ENCODE measurements around the gene ZNF598.
"Not testable (repeated sequence)": the region's sequence is repeated elsewhere in the genome, so short reads cannot be mapped to it uniquely, and the experiment has no call there.

ZNF598 gene

DNA sequence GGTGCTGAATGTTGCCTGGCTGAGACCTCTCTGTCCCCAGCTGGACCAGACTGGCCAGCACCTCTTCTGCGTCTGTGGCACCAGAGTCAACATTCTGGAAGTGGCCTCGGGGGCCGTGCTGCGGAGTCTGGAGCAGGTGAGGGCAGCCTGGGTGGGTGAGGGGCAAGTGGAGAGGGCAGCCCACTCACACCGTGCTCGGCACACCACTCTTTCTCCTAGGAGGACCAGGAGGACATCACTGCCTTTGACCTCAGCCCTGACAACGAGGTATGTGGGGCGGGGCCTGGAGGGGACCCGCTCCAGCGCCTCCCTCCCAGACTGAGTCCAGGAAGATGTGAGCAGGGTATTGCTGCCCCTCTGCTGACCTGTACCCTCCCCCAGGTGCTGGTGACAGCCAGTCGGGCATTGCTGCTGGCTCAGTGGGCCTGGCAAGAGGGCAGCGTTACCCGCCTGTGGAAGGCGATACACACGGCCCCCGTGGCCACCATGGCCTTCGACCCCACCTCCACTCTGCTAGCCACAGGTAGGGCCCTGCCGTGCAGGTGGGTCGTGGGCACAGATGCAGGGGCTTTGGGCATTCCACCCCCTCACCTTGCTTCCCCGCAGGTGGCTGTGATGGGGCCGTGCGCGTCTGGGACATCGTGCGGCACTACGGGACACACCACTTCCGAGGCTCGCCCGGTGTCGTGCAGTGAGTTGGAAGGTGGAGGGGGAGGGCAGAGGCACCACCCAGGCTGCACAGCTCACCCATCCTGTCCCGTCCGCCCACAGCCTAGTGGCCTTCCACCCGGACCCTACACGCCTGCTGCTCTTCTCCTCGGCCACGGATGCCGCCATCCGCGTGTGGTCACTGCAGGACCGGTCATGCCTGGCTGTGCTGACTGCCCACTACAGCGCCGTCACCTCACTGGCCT lies 35.2 kb downstream of the ZNF598 start:
- no peak for DNase-seq

DNA sequence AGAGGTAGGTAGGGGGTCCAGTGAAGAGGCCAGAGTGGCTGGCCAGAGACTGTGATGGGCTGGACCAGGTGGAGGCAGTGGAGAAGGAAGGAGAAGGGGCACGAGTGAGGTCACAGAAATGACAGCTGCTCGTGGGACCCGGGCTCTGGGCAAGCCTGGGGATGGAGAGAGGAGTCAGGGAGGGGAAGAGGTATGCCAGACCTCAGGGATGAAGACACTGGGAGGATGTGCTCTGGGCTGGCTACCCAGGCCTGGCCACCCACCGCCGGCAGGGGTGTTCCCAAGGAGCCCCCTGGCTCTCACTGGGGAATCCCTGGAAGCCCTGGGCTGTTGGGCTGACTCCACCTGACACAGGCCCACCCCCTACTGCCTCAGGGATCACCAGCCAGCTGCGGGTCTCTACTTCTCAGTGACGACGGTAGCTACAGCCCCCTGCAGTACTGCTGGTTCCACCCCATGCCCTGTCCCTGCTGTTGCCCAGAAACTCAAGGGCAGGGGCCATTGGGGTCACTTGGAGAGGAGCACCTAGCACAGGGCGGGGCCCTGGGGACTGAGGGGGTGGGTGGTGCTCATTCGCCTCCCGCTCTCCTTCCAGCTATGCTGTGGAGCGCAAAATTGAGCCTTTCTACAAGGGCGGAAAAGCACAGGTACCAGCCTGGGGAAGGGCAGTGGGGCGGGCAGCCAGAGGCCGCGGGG lies 36.0 kb downstream of the ZNF598 start:
- no peak for DNase-seq

GRCh38 chr16:1972490-1972877 lies 37.1 kb downstream of the ZNF598 start:
- DNase-seq, result no peak

GRCh38 chr16:1971796-1972489 lies 37.7 kb downstream of the ZNF598 start, which contains the start of gene TBL3:
TSS of gene TBL3 (plus strand) at chr16:1972053. CDS start at chr16:1972165, 112 bp downstream.
- peak; percentile 97 for DNase-seq

DNA sequence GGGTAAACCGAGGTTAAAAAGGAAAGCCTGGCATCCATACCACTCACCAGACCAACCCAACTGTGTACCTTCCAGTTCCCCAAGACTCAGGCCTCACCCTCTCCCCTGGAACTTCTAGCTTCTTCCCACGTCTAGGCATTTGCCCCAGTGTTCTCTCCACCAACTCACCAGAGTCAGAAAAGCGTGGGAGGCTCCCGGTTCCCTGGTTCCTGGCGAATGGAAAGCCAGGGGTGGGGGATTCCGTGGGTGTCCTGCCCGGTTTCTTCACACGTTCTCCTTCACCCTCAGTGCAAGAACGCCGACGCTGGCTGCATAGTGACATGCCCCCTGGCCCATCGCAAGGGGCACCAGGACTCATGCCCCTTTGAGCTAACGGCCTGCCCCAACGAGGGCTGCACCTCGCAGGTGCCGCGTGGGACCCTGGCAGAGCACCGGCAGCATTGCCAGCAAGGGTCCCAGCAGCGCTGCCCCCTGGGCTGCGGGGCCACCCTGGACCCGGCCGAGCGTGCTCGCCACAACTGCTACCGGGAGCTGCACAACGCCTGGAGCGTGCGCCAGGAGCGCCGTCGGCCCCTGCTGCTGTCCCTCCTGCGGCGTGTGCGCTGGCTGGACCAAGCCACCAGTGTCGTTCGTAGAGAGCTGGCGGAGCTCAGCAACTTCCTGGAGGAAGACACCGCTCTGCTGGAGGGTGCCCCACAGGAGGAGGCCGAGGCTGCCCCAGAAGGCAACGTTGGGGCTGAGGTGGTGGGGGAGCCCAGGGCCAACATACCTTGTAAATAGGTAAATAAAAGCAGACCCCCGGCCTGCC lies 41.3 kb downstream of the ZNF598 start:
- no peak for DNase-seq

DNA sequence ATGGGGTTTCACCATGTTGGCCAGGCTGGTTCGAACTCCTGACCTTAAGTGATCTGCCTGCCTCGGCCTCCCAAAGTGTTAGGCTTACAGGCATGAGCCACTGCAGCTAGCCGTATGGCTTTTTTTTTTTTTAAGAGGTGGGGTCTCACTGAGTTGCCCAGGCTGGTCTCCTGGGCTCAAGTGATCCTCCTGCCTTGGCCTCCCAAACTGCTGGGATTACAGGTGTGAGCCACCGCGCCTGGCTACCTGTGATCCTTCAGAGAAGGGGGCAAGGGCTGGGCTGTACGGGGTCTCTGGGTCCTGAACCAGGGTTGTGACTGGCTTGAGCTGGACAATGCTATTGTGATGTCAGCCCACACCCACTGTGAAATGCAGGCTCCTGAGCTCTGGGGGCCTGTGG lies 43.2 kb downstream of the ZNF598 start, which contains the start of gene RNF151:
Gene RNF151 (plus strand): TSS at position 397 of the 400 bp plus-strand sequence. CDS start 26 bp downstream, outside the sequence.
- DNase-seq, result no peak

GRCh38 chr16:1965396-1966001 lies 44.1 kb downstream of the ZNF598 start:
- no peak for DNase-seq

DNA sequence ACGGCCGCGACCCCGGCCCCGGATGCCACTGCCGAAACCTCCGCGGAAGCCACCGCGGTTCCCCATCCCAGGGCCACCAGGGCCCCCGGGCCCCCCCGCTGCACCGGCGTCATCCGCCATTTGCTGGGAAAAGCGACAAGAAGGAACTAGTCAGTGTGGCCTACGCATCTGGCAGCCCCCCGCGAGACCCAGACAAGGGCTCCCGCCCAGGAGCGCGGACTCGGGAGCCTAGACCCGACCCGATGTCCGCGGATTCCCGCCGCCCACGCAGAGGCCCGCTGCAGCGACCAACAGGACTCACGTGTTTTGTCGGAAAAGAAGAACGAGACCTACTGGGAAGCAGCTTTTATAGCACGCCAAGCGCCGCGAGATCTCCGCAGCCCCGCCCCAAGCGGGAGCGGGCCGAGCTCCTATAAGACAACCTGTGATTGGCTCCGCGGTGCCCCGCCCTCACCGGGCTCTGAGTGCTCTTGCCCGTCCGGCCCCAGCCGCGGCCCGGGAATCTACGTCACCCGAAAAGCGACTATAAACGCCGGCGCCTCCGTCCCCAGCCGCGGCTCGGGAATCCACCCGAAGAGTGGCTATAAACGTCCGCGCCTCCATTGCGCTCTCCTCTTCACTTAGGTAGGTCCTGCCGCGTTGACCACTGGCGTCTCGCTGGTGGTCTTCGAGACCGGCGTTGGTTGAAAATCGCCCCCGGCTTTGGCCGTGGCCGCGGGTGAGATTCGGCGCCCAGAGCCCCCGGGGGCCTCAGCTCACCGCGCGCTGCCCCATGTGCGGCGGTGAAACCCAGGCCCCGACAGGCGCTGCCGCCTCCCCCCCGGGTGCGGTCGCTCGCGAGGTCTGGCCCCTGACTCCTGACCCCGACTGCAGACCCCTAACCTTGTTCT lies 44.9 kb downstream of the ZNF598 start, which contains the start of gene RPS2:
Gene RPS2 (minus strand): TSS at position 321 of the 890 bp plus-strand sequence. CDS start 201 bp downstream, at position 120.
- peak; percentile 98 for DNase-seq

GRCh38 chr16:1963806-1964505 lies 45.7 kb downstream of the ZNF598 start:
- DNase-seq, result peak; percentile 48

- DNase-seq, result not testable (repeated sequence)
These were observed 47.2 kb downstream of the ZNF598 start for GRCh38 chr16:1962161-1963153.

DNA sequence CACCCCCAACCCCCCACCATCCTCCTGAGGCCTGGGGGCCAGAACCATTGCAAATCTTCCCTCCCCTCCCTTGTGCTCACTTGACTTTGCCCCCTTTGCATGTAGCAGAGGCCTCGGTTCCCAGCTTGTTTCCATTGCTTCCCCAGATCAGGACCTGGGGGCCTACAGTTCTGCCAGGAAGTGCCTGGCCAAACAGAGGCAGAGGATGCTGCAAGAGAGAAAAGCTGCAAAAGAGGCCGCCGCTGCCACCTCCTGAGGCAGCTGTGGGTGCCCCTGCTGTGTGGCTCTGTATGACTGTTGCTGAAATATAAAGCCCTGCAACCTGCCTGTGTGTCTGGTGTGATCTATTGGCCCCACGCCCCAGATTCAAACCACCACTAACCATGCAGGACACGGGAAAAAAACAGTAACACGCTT lies 48.0 kb downstream of the ZNF598 start:
- no peak for DNase-seq

- peak; percentile 28 for DNase-seq
These were observed 48.7 kb downstream of the ZNF598 start for GRCh38 chr16:1960665-1961630.

GRCh38 chr16:1959269-1960039 lies 50.2 kb downstream of the ZNF598 start, which contains the start of gene NDUFB10:
TSS of gene NDUFB10 (plus strand) at chr16:1959538. CDS start at chr16:1959625, 87 bp downstream.
- DNase-seq, result peak; percentile 85

- DNase-seq, result no peak
These were observed 50.8 kb downstream of the ZNF598 start for GRCh38 chr16:1958715-1959268.

- not testable (repeated sequence) for DNase-seq
These were observed 51.5 kb downstream of the ZNF598 start for GRCh38 chr16:1958143-1958491.
